ENCODE results near the gene SEC22C.

The SEC22C gene

DNA sequence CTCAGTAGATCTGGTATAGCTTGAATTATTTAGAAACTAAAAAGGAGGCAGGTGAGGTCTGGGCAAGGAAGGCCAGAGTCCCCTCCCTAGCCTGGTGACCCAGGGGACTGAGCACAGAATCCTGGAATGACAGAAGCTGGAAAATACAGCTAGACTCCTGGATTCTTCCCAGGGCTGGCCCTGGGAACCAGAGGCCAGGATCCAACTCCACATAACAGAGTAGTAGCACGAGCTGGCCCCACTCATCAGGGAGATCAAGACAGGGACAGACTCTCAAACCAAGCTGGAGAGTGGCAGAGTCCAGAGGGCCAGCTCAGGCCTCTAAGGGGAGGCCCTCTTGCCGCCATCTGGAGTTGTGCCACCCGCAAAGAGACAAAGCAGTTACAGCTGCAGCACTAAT lies 68.6 kb downstream of the SEC22C start:
- DNase-seq (ENCODE audit: low read depth in 2 of 2): no peak

DNA sequence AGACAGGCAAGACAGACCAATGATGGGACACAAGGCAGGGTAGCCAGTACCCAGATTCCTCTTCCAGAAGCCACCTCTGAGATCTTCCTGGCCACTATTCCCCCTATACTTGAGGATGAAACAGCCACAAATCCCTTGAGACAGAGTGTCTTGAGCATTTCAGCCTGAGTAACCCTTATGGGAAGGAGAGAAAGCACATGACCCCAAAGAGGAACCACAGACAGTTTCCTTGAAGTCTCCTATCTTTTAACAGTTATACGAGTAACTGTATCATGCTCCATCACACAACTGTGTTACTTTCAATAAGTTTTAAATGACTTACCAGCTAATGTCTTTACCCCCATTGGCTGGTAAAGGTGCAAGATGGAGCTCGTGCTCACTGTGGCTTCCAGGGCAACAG lies 70.0 kb downstream of the SEC22C start:
- no peak for DNase-seq (ENCODE audit: low read depth in 2 of 2)

- no peak for DNase-seq (ENCODE audit: low read depth in 2 of 2)
Observed at GRCh38 chr3:42511201-42511600, 70.6 kb downstream of the SEC22C start.

GRCh38 chr3:42510325-42510724 lies 71.4 kb downstream of the SEC22C start:
- DNase-seq (ENCODE audit: low read depth in 2 of 2): no peak

DNA sequence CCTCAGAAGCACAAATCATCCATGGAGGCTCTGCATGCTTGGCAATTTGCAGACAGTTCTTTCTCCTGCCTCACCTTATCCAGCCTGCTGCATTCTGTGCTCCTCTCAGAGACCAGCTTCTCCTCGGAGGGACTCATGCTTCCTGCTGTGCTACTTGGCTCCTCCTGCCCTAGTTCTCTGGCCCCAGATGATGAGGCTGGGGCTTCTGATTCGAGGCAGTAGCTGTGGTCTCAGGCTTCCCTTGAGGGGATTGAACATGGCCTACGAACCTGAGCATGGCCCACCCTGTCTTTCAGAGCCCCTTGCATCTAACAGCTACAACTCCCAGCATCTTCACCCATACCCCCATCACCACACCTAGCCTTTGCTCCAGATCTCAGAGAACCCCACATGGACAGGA lies 72.7 kb downstream of the SEC22C start:
- DNase-seq (ENCODE audit: low read depth in 2 of 2): no peak

GRCh38 chr3:42508562-42508961 lies 73.2 kb downstream of the SEC22C start:
- DNase-seq (ENCODE audit: low read depth in 2 of 2): no peak

- DNase-seq (ENCODE audit: low read depth in 2 of 2): no peak
Observed at GRCh38 chr3:42507761-42508335, 73.9 kb downstream of the SEC22C start.

GRCh38 chr3:42507252-42507651 lies 74.5 kb downstream of the SEC22C start:
- no peak for DNase-seq (ENCODE audit: low read depth in 2 of 2)

DNA sequence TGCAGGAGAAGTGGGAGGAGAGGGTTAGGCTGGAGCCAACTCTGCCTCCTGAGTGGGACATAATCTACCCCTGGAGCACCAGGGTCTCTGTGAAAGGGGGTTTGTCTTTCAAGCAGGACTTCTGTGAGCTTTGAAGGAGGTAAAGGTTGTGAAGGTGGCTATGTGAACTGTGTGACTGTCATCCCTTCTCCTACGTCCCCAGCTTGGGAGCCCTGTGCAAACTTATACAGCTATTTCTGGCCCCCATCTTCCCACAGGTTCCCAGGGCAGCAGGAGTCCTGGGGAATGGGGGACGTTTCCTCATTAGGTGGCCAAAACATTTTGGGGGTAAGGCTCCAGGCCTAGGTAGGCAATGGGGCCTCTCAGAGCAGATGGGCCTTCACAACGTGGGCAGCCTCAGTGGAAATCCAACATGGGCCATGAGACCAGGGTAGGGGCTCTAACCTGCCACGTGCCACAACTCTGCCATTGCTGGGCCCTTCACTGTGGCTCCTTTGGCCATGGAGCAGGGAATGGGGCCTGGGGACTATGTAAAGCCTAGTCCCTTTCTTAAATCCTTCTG lies 75.8 kb downstream of the SEC22C start:
- no peak for DNase-seq (ENCODE audit: low read depth in 2 of 2)

- DNase-seq (ENCODE audit: low read depth in 2 of 2): no peak
Observed at GRCh38 chr3:42505128-42505848, 76.5 kb downstream of the SEC22C start.

DNA sequence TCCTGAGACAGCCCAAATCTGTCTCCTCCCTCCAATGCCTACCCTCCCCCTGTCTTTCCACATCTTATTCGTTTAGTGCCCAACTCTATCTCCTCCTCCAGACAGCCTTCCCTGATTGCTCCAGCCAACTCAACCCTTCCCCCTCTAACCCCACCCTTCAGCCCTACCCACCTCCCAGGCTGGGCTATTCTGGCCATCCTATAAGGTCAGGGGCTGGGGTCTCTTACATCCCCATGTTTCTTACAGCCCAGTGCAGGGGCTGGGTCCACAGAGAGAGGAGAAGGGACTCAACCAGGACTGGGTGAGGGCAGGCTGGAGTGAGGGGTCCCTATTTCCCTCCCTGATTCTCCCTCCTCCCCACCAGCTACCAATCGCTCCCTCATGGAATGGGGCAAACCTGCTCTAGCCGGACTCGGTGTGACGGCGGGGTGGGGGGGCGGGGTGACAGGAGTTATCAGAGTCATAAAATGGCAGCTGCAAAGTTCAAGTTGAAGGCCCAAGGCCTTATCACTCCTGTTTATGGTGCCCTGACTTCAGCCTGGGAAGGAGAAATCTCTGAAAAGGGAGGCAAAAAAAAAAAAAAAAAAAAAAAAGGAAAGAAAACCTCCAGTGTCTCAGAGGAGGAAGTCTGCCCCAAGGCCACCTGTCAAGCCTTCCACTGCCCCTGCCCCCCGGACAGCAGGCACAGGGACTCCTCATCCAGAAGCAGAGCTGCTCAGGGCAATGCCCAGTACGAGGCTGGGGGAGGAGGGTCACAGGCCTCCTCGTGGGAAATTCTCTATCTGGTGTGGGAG lies 77.2 kb downstream of the SEC22C start:
- no peak for DNase-seq (ENCODE audit: low read depth in 2 of 2)

GRCh38 chr3:42503957-42504333 lies 77.8 kb downstream of the SEC22C start:
- DNase-seq (ENCODE audit: low read depth in 2 of 2): no peak

DNA sequence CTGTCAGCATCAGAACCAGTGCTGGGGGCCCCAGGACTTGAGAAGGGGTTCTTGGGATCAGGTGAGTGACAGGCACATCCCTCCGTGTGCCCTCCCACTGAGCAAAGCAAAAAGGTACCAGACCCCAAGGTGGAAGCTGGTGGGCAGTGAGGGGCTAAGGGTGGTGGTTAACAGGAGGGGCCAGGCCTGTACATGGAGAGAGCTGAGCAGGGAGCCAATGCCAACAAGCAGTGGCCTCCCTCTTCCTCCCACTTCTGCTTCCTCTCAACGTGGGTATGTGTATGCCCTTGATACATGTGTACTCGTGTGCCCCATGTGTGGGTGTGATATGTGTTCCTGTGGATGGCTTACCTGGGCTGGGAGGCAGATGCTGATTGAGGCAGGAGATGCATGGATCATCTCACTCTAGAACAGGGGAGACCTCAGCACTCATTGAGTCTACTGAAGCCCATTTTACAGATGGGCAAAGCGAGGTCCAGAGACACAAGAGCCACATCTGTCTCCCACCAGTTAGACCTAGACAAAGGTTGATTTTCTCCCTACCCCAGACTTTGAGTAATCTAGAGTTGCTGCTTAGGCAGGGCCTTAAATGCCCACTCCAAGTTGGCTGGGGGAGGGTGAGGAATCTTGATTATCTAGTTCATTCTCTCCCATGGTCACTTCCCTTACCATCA lies 78.4 kb downstream of the SEC22C start:
- DNase-seq (ENCODE audit: low read depth in 2 of 2): no peak

DNA sequence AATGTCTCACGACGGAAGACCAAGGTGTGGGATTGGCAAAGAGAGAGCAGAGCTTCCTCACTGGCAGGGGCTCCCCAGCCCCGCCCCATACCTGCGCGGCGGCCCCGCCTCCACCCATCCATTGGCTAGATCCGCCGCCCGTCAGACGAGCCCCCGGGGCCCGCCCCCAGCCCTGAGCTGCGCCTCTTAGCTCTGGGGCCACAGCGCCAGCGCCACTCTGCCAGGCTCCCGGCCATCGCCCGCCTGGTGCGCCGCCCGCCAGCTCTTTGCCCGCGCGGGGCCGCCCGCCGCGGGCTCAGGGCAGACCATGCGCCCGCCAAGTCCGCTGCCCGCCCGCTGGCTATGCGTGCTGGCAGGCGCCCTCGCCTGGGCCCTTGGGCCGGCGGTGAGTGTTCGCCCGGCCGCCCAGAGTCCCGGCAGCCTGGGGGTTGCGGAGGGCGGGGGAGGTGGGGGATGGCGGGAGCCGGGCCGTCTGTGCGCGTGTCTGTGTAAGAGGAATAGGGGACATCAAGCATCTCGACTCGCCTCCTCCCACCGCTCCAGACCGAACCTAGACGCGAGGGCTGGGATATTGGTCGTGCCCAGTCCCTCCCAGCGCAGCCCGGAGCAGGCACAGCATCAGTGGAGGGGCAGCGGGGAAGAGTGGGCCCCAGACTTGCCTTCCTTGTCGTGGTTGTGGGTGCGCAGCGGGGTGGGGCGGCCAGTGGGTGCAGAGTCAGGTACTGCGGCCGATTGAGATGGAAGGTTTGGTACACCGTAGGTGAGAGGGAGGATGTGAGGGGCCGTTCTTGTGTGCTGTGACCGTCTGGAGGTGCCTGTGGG lies 79.1 kb downstream of the SEC22C start, which contains the start of gene VIPR1:
Gene VIPR1 (plus strand): TSS at position 215 of the 822 bp plus-strand sequence. CDS start 93 bp downstream, at position 308.
- DNase-seq (ENCODE audit: low read depth in 2 of 2): peak; percentile 76 to 88

GRCh38 chr3:42501681-42502428 lies 79.9 kb downstream of the SEC22C start:
- peak; percentile 43 to 49 for DNase-seq (ENCODE audit: low read depth in 2 of 2)

GRCh38 chr3:42501321-42501680 lies 80.5 kb downstream of the SEC22C start:
- DNase-seq (ENCODE audit: low read depth in 2 of 2): no peak

DNA sequence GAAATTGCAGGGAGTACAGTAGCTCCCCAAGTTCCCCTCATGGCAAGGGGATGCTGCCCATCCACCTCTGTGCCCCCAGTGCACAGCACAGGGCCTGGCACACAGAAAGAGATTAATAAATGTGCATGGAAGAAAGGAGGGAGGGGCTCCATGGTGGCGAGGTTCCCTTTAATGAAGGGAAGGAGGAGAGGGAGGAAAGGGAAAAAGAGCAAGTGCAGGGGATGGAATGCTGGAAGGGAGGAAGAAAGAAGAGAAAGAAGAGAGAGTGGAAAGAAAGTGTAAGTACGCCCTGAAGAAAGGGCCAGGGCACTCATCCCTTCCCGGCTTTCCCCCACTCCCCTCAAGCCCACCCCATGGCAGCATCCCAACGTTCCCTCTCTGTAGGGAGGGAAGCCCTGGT lies 80.9 kb downstream of the SEC22C start:
- DNase-seq (ENCODE audit: low read depth in 2 of 2): no peak

DNA sequence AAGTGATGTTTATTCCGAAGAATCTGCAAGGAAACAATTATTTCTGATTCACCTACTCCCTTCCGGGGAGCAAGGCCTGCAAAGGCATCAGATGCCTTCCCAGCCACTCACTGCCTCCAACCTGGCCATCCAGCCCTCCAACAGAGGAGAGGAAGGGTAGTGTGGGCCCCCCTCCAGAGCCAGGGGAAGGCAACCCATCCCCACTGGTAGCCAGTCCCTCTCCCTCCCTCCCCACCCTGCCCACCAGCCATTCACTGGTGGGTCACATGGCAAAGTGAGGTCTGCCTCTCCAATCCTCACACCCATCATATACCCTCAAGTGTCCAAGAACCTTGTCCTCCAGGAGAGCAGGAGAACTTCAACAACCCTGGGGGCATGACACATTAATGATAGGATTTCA lies 81.7 kb downstream of the SEC22C start:
- no peak for DNase-seq (ENCODE audit: low read depth in 2 of 2)

DNA sequence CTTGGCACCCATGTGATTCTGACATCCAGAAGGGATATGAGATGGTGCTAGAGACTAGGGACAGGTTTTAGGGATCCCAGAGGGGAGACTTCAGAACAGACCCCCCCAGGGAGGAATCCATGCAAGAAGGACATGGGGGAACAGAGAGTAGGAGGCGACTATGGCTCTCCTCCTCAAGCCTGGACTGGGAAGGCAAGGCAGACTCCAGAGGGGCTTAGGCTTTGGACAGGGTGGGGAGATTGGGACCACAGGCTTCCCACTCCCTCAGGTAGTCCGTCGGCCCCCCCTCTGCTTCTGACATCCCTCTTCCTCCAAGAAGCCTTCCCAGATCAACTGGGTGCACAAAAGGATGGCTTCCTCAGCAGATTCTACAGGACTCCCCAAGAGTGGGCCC lies 82.3 kb downstream of the SEC22C start:
- no peak for DNase-seq (ENCODE audit: low read depth in 2 of 2)

DNA sequence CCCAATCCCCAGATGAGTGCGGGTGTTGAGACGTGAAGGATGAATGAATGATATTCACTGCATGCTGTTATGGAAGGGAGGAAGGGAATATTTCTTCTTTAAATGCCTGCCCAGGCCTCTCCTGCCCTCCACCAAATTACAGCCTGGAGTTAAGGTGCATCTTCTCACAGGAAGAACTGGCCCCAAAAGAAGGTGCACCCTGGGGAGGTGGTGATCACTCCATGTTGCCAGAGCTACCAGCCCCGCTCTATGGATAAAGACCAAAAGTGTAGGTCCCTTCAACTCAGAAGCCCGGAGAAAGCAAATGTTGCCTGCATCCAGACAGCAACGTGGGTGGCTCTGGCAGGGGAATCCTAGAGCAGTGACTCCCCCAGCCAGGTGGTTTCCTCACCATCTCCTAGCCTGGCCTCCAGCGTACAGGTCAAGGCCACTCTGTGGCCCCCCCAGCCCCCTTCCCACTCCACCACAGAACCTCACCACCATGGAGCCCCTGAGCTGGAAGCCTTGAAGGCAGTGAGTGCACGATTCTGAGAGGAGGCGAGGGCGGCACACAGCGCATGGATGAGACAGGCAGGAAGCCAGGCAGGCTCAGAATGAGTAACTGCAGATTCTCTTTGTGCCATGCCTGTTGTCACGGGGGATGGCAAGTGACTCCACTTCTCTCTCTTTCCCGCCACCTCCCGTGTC lies 82.8 kb downstream of the SEC22C start:
- no peak for DNase-seq (ENCODE audit: low read depth in 2 of 2)

Data from stimulated activated CD8-positive, alpha-beta memory T cell treated with anti-CD3 and anti-CD28 coated beads, Interleukin-15, amount 100 ng/mL, for 48 hours (primary cell).